Thyroid gland (tissue), 4 donors: ENCODE measurements around the gene PAK4. TPM values are rescaled to one million over a fixed set of nuclear protein-coding genes. Genes with fewer than 3 reads are reported as not detected.

Experiments used
- DNase-seq, 2 donors: peaks; one replicate each; pipeline ENCODE4 v3.0.0-alpha.2; 2019
- H3K27ac ChIP-seq, 3 donors: fragments of 200-600 bp; sonication (generic); 1 replicate in 2 of 3; 2 replicates in 1 of 3; pipeline ENCODE4 v1.5.1; 2016 to 2019; ENCODE audit warnings: mild to moderate bottlenecking in 1 of 3, moderate library complexity in 1 of 3
- H3K27me3 ChIP-seq: fragments of 200-600 bp; sonication (generic); one replicate; pipeline ENCODE4 v1.5.1; 2019
- H3K36me3 ChIP-seq, 2 donors: fragments of 200-600 bp; sonication (generic); one replicate each; pipeline ENCODE4 v1.5.1; 2016 to 2019
- H3K4me1 ChIP-seq, 2 donors: fragments of 200-600 bp; sonication (generic); one replicate each; pipeline ENCODE4 v1.5.1; 2017 to 2019
- H3K4me3 ChIP-seq, 3 donors: fragments of 200-600 bp; sonication (generic); replicated peaks in 1 of 3; 1 replicate in 2 of 3; 2 replicates in 1 of 3; pipeline ENCODE4 v1.5.1; 2016; ENCODE audit warnings: mild to moderate bottlenecking in 1 of 3
- H3K9me3 ChIP-seq: fragments of 200-600 bp; sonication (generic); one replicate; pipeline ENCODE4 v1.5.1; 2017
- POLR2A ChIP-seq, 2 donors: fragments of 450-650 bp; IDR thresholded peaks; one replicate each; pipeline ENCODE4 v1.6.1; 2017; ENCODE audit warnings: antibody characterized with exemption in 2 of 2, mild to moderate bottlenecking in 2 of 2, moderate library complexity in 1 of 2
- WGBS, 2 donors: methylation state at CpG; one replicate each; pipeline ENCODE4 v1.1.5; 2017; 5-methylcytosine and 5-hydroxymethylcytosine counted together
- intact Hi-C: fragments of 100-400 bp; cut with DNase I; formaldehyde crosslinking; loops from one replicate; pipeline ENCODE4 v1.15.1; 2023
- total RNA-seq, 4 donors: library from RNA; depleted of rRNA; stranded (reverse); fragments of >200 nt; gene quantifications; one replicate each; pipeline ENCODE4 v1.2.3, GENCODE V29; 2016
- TF ChIP-seq, protein P1 (sequence below), 6 experiments: fragments of 200-600 bp in 3 of 6; fragments of 450-650 bp in 3 of 6; sonication (generic) in 3 of 6; IDR thresholded peaks; one replicate each; pipeline ENCODE4 v1.5.1; 2016 to 2019; ENCODE audit warnings: antibody characterized with exemption in 6 of 6, mild to moderate bottlenecking in 2 of 6, inconsistent platforms in 1 of 6, moderate library complexity in 1 of 6

Gene PAK4
- total RNA-seq, 4 donors from 2014 or later, result 12.4 to 24.9 (median 23.2) TPM

DNA sequence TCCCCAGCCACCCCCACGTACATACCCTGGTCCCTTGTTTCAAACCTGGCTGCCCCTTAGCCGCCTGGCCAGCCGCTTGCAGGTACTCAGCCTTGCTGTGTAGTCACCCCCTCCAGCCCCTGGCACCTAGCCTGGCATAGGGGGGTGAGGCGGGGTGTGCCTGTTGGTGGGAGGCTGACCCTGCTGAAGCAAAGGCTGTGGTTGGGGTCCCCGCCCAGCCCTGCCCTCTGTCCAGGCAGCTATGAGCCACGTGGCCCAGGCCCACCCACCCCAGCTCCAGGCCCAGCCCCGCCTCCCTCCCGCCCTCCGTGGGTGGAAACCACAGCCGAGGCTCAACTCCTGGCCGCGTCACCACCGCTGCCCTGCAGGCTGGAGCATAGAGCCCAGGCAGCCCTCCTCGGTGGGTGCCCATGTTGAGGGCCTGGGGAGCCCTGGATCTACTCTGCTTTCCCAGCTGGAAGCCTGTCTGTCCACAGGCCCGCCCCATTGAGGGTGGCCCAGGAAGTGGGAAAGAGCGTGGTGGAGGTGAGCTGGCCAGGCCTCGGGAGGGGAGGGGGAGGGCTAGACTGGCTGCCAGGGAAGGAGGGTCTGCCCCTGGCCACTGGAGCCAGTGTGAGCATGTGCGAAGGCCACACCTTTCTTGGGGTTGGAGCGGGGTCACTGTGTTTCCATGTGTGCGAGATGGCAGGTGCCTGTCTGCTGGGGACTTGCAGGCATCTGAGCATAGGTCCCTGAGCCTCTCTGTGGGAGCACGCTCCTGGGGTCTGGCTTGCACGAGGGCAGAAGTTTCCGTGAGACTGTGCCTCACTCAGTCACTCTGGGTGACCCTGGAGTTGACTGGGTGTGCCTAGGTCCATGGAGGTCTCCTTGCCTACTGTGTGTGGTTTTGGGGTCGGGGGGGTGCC lies 31.0 kb downstream of the PAK4 start:
- Histone ChIP-seq H3K4me3 (no peak overlapping the region), H3K27ac (peak overlapping the region; percentile 55 to 78 (median 68)), H3K9me3 (no peaks in the 10 kb centered on the region), H3K4me1 (peaks cover 39 to 70% of the 10 kb centered on the region in 2 donors), H3K36me3 (no peaks in the 10 kb centered on the region), H3K27me3 (no peaks in the 10 kb centered on the region)
- peak; percentile 93 for DNase-seq
- intact Hi-C loops, result no loop called here
- TF ChIP-seq, protein P1, sequence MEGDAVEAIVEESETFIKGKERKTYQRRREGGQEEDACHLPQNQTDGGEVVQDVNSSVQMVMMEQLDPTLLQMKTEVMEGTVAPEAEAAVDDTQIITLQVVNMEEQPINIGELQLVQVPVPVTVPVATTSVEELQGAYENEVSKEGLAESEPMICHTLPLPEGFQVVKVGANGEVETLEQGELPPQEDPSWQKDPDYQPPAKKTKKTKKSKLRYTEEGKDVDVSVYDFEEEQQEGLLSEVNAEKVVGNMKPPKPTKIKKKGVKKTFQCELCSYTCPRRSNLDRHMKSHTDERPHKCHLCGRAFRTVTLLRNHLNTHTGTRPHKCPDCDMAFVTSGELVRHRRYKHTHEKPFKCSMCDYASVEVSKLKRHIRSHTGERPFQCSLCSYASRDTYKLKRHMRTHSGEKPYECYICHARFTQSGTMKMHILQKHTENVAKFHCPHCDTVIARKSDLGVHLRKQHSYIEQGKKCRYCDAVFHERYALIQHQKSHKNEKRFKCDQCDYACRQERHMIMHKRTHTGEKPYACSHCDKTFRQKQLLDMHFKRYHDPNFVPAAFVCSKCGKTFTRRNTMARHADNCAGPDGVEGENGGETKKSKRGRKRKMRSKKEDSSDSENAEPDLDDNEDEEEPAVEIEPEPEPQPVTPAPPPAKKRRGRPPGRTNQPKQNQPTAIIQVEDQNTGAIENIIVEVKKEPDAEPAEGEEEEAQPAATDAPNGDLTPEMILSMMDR (IDR thresholded peaks at IDR 0.05), result no peak
- TF ChIP-seq POLR2A (IDR thresholded peaks at IDR 0.05), result no peak
- WGBS, 2 donors, result 36 to 48% methylated on average over 6 to 7 of the region's 24 CpGs

DNA sequence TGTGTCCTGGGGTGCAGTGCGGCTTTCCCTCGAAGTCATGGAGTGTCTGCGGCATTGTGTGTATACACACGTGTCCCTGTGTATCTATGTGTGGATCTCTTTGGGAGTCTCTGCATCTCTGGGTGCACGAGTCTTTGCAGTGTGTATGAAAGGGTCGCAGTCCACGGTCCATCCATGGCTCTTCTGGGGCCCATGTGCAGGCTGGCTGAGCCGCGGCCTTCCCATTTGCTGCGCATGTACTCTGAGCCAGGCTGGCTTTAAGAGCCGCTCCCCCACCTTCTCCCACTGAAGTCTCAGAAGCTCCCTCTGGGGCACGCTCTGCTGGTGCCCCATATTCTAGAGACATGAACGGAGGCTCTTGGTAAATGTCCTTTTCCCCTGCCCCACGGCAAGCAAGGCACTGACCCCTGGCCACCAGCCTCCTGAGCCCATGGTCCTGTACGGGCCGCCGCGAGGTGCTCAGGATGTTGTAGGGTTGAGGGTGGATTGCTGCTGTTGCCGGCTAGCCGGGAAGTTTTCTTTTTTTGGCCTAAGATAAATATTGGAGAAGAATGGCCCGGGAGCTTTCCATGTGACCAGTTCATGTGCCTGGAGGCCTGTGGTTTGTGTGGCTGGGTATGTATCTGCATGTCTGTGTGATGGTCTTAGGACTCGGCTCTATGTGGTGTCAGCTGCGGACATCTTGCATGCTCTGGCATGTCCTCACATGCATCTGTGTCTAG lies 31.9 kb downstream of the PAK4 start:
- no peaks in the 10 kb centered on the region for H3K27me3 ChIP-seq
- no peaks in the 10 kb centered on the region for H3K9me3 ChIP-seq
- intact Hi-C loops, result no loop called here
- H3K4me3 ChIP-seq, result no peak overlapping the region
- DNase-seq, result no peak
- H3K27ac ChIP-seq, result peak overlapping the region; percentile 26 to 68 (median 55)
- no peaks in the 10 kb centered on the region for H3K36me3 ChIP-seq
- peaks cover 39 to 70% of the 10 kb centered on the region in 2 donors for H3K4me1 ChIP-seq
- no peak for TF ChIP-seq POLR2A (IDR thresholded peaks at IDR 0.05)
- TF ChIP-seq, protein P1 (IDR thresholded peaks at IDR 0.05), result no peak
- 39 to 52% methylated on average over 14 to 16 of the region's 23 CpGs for WGBS, 2 donors

DNA sequence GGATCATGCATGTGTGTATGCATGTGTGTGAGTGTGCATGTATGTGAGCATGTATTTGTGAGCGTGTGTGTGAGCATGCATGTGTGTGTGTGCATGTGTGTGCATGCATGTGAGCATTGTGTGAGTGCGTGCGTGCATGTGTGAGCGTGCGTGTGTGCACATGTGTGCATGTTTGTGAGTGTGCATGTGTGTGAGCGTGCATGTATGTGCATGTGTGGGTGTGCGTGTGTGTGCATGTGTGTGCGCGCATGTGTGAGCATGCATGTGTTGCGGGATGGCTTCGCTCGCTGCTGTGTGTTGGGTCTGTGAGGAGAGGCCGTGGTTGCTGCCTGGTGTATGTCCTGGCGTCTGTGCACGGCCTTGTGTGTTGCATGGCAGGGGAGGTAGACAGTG lies 32.4 kb downstream of the PAK4 start:
- H3K36me3 ChIP-seq, result no peaks in the 10 kb centered on the region
- no peaks in the 10 kb centered on the region for H3K9me3 ChIP-seq
- WGBS, 2 donors, result 91 to 96% methylated on average over 15 of the region's 15 CpGs
- peaks cover 39 to 70% of the 10 kb centered on the region in 2 donors for H3K4me1 ChIP-seq
- no peaks in the 10 kb centered on the region for H3K27me3 ChIP-seq
- intact Hi-C loops, result no loop called here
- no peak overlapping the region for H3K4me3 ChIP-seq
- no peak for TF ChIP-seq POLR2A (IDR thresholded peaks at IDR 0.05)
- TF ChIP-seq, protein P1 (IDR thresholded peaks at IDR 0.05), result no peak
- H3K27ac ChIP-seq, result no peak overlapping the region
- no peak for DNase-seq

DNA sequence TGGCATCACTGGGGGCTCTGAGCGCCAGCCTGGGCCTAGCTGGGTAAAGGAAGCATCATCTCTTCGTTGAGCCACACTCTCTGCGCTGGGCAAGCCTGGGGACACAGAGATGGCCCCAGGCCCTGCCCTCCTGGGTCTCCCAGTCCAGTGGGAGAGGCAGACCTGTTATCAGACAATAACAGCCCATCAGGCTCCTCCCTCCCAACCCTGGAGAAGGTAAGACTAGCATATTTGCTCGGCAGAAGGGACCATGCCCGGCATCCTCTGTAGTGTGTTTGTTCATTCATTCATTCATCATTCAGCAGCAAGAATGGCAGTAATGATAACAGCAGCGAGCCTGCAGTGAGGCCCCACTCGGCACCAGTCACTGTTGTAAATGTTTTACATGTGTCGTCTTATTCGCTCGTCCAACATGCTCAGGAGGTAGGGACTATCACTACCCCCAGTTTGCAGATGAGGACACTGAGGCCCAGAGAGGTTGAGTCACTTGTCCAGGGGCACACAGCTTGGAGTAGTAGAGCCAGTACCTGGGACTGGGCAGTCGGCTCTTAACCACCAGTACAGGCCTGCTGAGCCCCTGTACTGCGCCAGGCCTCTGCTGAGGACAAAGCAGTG lies 33.2 kb downstream of the PAK4 start:
- H3K4me3 ChIP-seq, result no peak overlapping the region
- no peak overlapping the region for H3K27ac ChIP-seq
- intact Hi-C loops, result no loop called here
- no peaks in the 10 kb centered on the region for H3K36me3 ChIP-seq
- peaks cover 38 to 66% of the 10 kb centered on the region in 2 donors for H3K4me1 ChIP-seq
- WGBS, 2 donors, result 84 to 91% methylated on average over 9 to 12 of the region's 12 CpGs
- H3K27me3 ChIP-seq, result no peaks in the 10 kb centered on the region
- DNase-seq, result no peak
- TF ChIP-seq, protein P1 (IDR thresholded peaks at IDR 0.05), result no peak
- no peak for TF ChIP-seq POLR2A (IDR thresholded peaks at IDR 0.05)
- no peaks in the 10 kb centered on the region for H3K9me3 ChIP-seq
